Prostate gland (tissue), 2 donors: ENCODE results near the gene ATXN10. TPM values are rescaled to one million over a fixed set of nuclear protein-coding genes. Genes with fewer than 3 reads are reported as not detected.

ENCODE experiments used
- DNase-seq: peaks from one replicate; pipeline ENCODE4 v3.0.0-alpha.2; 2019; ENCODE audit warnings: low spot score
- H3K27ac ChIP-seq, 2 donors: fragments of 200-600 bp; sonication (generic); 2 replicates each; pipeline ENCODE4 v1.5.1; 2017 to 2019
- H3K27me3 ChIP-seq: fragments of 200-600 bp; sonication (generic); replicated peaks from 2 replicates; pipeline ENCODE4 v1.5.1; 2019; ENCODE audit not compliant: insufficient read depth
- H3K36me3 ChIP-seq, 2 donors: fragments of 200-600 bp; sonication (generic); 1 replicate in 1 of 2; 2 replicates in 1 of 2; pipeline versions ENCODE4 v1.5.1 to v1.8.1; 2017 to 2019
- H3K4me1 ChIP-seq: fragments of 200-600 bp; sonication (generic); replicated peaks from 2 replicates; pipeline ENCODE4 v1.5.1; 2019
- H3K4me3 ChIP-seq, 2 donors: fragments of 200-600 bp; sonication (generic); 2 replicates each; pipeline ENCODE4 v1.5.1; 2017 to 2019
- H3K9me3 ChIP-seq: fragments of 200-600 bp; sonication (generic); 2 replicates; pipeline ENCODE4 v1.5.1; 2017
- POLR2A ChIP-seq: fragments of 450-650 bp; IDR thresholded peaks from one replicate; pipeline ENCODE4 v1.6.1; 2016; ENCODE audit warnings: antibody characterized with exemption, mild to moderate bottlenecking
- POLR2AphosphoS5 ChIP-seq: sonication (generic); formaldehyde crosslinking; IDR thresholded peaks from one replicate; pipeline ENCODE4 v1.6.1; 2017; ENCODE audit warnings: antibody characterized with exemption
- WGBS: methylation state at CpG from one replicate; pipeline ENCODE4 v1.1.5; 2018; 5-methylcytosine and 5-hydroxymethylcytosine counted together
- intact Hi-C: fragments of 100-400 bp; cut with DNase I; formaldehyde crosslinking; loops from one replicate; pipeline ENCODE4 v1.14.2; 2022
- total RNA-seq, 2 donors: library from RNA; depleted of rRNA; stranded (reverse); fragments of >200 nt; gene quantifications; one replicate each; pipeline ENCODE4 v1.1.0, GENCODE V29; 2016
- TF ChIP-seq, protein P1 (sequence below), 4 experiments: fragments of 200-600 bp in 2 of 4; fragments of 450-650 bp in 2 of 4; sonication (generic) in 2 of 4; IDR thresholded peaks; 1 replicate in 3 of 4; 2 replicates in 1 of 4; pipeline ENCODE4 v1.5.1; 2016 to 2019; ENCODE audit warnings: antibody characterized with exemption in 4 of 4, mild to moderate bottlenecking in 2 of 4, moderate library complexity in 2 of 4

ATXN10 gene
- total RNA-seq, 2 donors from 2014 or later, result 125 to 148 TPM

DNA sequence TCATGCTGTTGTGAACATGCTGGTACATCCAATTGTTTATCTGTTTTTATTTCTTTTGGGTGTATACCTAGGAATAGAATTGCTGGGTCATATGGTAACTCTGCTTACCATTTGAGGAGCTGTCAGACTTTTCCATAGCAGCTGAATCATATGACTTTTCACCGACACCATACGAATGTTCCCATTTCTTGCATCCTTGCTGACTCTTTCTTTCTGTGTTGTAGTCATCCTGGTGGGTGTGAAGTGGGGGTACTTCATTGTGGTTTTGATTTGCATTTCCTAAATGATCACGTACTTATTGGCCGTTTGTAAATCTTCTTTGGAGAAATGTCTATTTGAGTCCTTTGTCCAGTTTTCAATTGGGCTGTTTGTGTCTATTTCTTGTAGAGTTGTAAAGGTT, 26.5 kb downstream of the ATXN10 start:
- Histone ChIP-seq H3K27ac (no peak overlapping the region), H3K36me3 (no peaks in the 10 kb centered on the region), H3K27me3 (no peaks in the 10 kb centered on the region), H3K9me3 (no peaks in the 10 kb centered on the region), H3K4me1 (no peaks in the 10 kb centered on the region), H3K4me3 (no peak overlapping the region)
- 95% methylated on average over 4 of the region's 4 CpGs for WGBS
- TF ChIP-seq, protein P1, sequence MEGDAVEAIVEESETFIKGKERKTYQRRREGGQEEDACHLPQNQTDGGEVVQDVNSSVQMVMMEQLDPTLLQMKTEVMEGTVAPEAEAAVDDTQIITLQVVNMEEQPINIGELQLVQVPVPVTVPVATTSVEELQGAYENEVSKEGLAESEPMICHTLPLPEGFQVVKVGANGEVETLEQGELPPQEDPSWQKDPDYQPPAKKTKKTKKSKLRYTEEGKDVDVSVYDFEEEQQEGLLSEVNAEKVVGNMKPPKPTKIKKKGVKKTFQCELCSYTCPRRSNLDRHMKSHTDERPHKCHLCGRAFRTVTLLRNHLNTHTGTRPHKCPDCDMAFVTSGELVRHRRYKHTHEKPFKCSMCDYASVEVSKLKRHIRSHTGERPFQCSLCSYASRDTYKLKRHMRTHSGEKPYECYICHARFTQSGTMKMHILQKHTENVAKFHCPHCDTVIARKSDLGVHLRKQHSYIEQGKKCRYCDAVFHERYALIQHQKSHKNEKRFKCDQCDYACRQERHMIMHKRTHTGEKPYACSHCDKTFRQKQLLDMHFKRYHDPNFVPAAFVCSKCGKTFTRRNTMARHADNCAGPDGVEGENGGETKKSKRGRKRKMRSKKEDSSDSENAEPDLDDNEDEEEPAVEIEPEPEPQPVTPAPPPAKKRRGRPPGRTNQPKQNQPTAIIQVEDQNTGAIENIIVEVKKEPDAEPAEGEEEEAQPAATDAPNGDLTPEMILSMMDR (IDR thresholded peaks at IDR 0.05), result no peak
- TF ChIP-seq POLR2AphosphoS5 (no peak), POLR2A (no peak)
- intact Hi-C loops, result no loop called here
- no peak for DNase-seq

DNA sequence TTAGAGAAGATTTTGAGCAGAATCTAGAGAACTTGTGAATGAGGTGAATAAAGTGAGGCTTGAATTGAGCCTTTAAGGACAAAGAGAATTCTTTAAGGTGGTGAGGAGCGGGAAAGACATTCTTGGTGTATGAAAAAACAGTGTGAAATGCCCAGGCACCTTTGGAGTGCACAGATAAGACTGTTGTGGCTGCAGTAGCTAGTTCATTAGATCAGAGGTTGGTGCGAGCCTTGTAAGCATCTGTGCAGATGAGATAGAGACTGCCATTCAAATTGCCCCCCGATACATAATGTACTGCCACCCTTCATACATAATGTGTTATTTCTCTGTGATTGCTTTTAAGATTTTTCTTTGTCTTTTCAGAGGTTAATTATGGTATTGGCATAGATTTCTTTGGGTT, 31.3 kb downstream of the ATXN10 start:
- Histone ChIP-seq H3K27me3 (no peaks in the 10 kb centered on the region), H3K4me3 (no peak overlapping the region), H3K27ac (no peak overlapping the region), H3K9me3 (no peaks in the 10 kb centered on the region), H3K4me1 (no peaks in the 10 kb centered on the region), H3K36me3 (peaks cover 0 to 5% of the 10 kb centered on the region in 2 donors)
- intact Hi-C loops, result no loop called here
- TF ChIP-seq, protein P1 (IDR thresholded peaks at IDR 0.05), result no peak
- TF ChIP-seq POLR2AphosphoS5, result no peak
- no peak for TF ChIP-seq POLR2A
- DNase-seq, result no peak
- WGBS, result 95% methylated on average over 3 of the region's 3 CpGs

DNA sequence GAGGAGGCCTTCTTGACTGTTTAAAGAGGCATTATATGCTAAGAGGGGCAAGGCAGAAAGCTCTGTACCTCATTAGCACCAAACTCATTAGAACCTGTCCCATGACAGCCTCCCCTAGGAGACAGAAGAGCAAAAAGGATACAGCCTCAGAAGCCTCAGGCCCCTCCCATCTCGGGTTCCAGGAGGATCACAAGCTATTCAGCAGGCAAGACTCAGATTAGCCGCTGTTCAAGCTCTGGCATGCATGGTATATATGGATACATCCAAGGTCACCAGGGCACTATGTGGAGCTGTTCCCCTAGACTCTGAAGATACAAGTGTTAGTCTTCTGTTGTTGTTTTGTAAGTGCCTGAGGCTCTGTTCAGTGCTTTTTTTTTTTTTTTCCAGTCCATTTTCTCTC, 32.1 kb downstream of the ATXN10 start:
- Histone ChIP-seq H3K4me3 (no peak overlapping the region), H3K27me3 (no peaks in the 10 kb centered on the region), H3K4me1 (no peaks in the 10 kb centered on the region), H3K9me3 (no peaks in the 10 kb centered on the region), H3K27ac (no peak overlapping the region), H3K36me3 (peaks cover 0 to 5% of the 10 kb centered on the region in 2 donors)
- intact Hi-C loops, result no loop called here
- whole genome bisulfite sequencing, result 69% methylated on average over 2 of the region's 2 CpGs
- TF ChIP-seq POLR2AphosphoS5 (no peak), POLR2A (no peak)
- TF ChIP-seq, protein P1 (IDR thresholded peaks at IDR 0.05), result no peak
- DNase-seq, result no peak

DNA sequence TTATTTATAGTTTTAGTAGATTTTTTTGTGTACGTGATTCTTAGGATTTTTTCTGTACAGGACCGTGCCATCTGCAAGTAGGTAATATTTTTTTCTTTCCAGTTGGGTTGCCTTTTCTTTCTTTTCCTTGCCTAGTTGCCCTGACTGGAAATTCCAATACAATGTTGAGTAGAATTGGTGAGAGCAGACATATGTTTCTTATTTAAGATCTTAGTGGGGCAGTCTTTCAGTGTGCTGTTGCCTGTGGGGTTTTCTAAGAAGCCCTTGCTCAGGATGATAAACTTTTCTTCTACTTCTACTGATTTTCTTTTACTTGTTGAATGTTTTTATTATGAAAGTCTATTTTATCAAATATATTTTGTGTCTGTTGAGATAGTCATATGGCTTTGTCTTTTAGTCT, 33.0 kb downstream of the ATXN10 start:
- H3K27ac ChIP-seq, result no peak overlapping the region

DNA sequence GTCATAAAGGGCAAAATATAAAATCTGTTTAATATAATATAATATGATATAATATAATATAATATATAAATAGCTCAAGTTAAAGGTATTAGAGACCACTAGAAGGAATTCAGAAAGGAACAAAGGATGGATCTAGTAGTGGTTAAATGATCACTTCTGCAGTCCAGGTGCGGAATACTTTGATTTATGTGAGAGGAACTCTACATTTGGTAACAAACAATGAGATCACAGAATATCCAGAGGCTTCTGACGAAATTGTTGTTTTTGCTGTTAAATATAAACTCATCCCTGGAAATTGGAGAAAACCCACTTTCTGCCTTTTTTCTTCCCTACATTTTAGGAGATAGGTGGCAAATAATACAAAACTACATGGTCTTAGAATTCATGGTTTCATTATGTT, 36.0 kb downstream of the ATXN10 start:
- intact Hi-C loops, result no loop called here
- no peaks in the 10 kb centered on the region for H3K27me3 ChIP-seq
- WGBS, result 94% methylated on average over 2 of the region's 2 CpGs
- H3K4me1 ChIP-seq, result no peaks in the 10 kb centered on the region
- no peak overlapping the region for H3K4me3 ChIP-seq
- no peak for DNase-seq
- H3K36me3 ChIP-seq, result peaks cover 0 to 5% of the 10 kb centered on the region in 2 donors
- TF ChIP-seq POLR2AphosphoS5 (no peak), POLR2A (no peak)
- TF ChIP-seq, protein P1 (IDR thresholded peaks at IDR 0.05), result no peak
- no peak overlapping the region for H3K27ac ChIP-seq
- H3K9me3 ChIP-seq, result no peaks in the 10 kb centered on the region

More for the DNA sequence above, 33.0 kb downstream of the ATXN10 start:
- DNase-seq, result no peak
- H3K27me3 ChIP-seq, result no peaks in the 10 kb centered on the region
- WGBS, result 97% methylated on average over 2 of the region's 2 CpGs
- H3K4me3 ChIP-seq, result no peak overlapping the region
- no peaks in the 10 kb centered on the region for H3K9me3 ChIP-seq
- intact Hi-C loops, result no loop called here
- peaks cover 0 to 5% of the 10 kb centered on the region in 2 donors for H3K36me3 ChIP-seq
- TF ChIP-seq POLR2AphosphoS5, result no peak
- TF ChIP-seq, protein P1 (IDR thresholded peaks at IDR 0.05), result no peak
- TF ChIP-seq POLR2A, result no peak
- no peaks in the 10 kb centered on the region for H3K4me1 ChIP-seq
